Measurements from ENCODE around the gene ZMAT2. TPM values are rescaled to one million over a fixed set of nuclear protein-coding genes. Genes with fewer than 3 reads are reported as not detected.

ZMAT2 gene
- total RNA-seq, 1 experiment from 2014 or later, result 76.6 TPM

- Mint-ChIP-seq H3K27ac (ENCODE audit: unreplicated experiment) (no peak overlapping the region), H3K4me1 (ENCODE audit: low read depth, unreplicated experiment) (no peaks in the 10 kb centered on the region), H3K27me3 (ENCODE audit: insufficient read depth, unreplicated experiment) (peaks cover 13% of the 10 kb centered on the region), H3K36me3 (ENCODE audit: insufficient read depth, unreplicated experiment) (no peaks in the 10 kb centered on the region), H3K9me3 (ENCODE audit: unreplicated experiment) (no peaks in the 10 kb centered on the region), H3K4me3 (ENCODE audit: unreplicated experiment) (no peak overlapping the region)
- Histone ChIP-seq H3K36me3 (ENCODE audit: control insufficient read depth, insufficient read depth, low read length) (no peaks in the 10 kb centered on the region), H3K4me1 (no peaks in the 10 kb centered on the region), H3K9me3 (no peaks in the 10 kb centered on the region), H3K27me3 (replicated peaks; ENCODE audit: control insufficient read depth, insufficient read depth, low read length) (no peaks in the 10 kb centered on the region), H3K4me3 (ENCODE audit: low read depth, low read length) (no peak overlapping the region)
- CTCF ChIA-PET, result no interaction called here
- DNase-seq, result no peak
- BruUV-seq (replicated peaks), result no TSS peak
- POLR2A ChIA-PET, result no interaction called here
- TF ChIP-seq CTCF (IDR thresholded peaks at IDR 0.05; ENCODE audit: insufficient read depth in 1 of 2, low read depth in 1 of 2, low read length in 1 of 2, severe bottlenecking in 1 of 2, unreplicated experiment in 1 of 2), result no peak
- intact Hi-C loops (cut with micrococcal nuclease; ENCODE audit: unreplicated experiment), result no loop called here
Observed at GRCh38 chr5:140733098-140733497, 32.9 kb downstream of the ZMAT2 start.

- Histone ChIP-seq H3K4me1 (no peaks in the 10 kb centered on the region), H3K36me3 (ENCODE audit: control insufficient read depth, insufficient read depth, low read length) (no peaks in the 10 kb centered on the region), H3K9me3 (no peaks in the 10 kb centered on the region), H3K4me3 (ENCODE audit: low read depth, low read length) (no peak overlapping the region), H3K27me3 (replicated peaks; ENCODE audit: control insufficient read depth, insufficient read depth, low read length) (no peaks in the 10 kb centered on the region)
- POLR2A ChIA-PET, result no interaction called here
- DNase-seq, result peak; percentile 50 to 52
- no peaks in the 10 kb centered on the region for H3K4me1 Mint-ChIP-seq (ENCODE audit: low read depth, unreplicated experiment)
- no TSS peak for BruUV-seq (replicated peaks)
- no peaks in the 10 kb centered on the region for H3K9me3 Mint-ChIP-seq (ENCODE audit: unreplicated experiment)
- H3K4me3 Mint-ChIP-seq (ENCODE audit: unreplicated experiment), result no peak overlapping the region
- intact Hi-C loops (cut with micrococcal nuclease; ENCODE audit: unreplicated experiment), result no loop called here
- no peaks in the 10 kb centered on the region for H3K36me3 Mint-ChIP-seq (ENCODE audit: insufficient read depth, unreplicated experiment)
- CTCF ChIA-PET, result interaction anchor here (0.7 kb wide), 1 partner anchor 304 kb away, joined by 3 read pairs; no protein-coding TSS in a partner anchor
- H3K27me3 Mint-ChIP-seq (ENCODE audit: insufficient read depth, unreplicated experiment), result peaks cover 13% of the 10 kb centered on the region
- peak; percentile 34 to 39 for TF ChIP-seq CTCF (IDR thresholded peaks at IDR 0.05; ENCODE audit: insufficient read depth in 1 of 2, low read depth in 1 of 2, low read length in 1 of 2, severe bottlenecking in 1 of 2, unreplicated experiment in 1 of 2)
- no peak overlapping the region for H3K27ac Mint-ChIP-seq (ENCODE audit: unreplicated experiment)
Observed at GRCh38 chr5:140734354-140734753, 34.1 kb downstream of the ZMAT2 start.

- ChIA-PET POLR2A (no interaction called here), CTCF (no interaction called here)
- Mint-ChIP-seq H3K27ac (ENCODE audit: unreplicated experiment) (no peak overlapping the region), H3K4me1 (ENCODE audit: low read depth, unreplicated experiment) (no peaks in the 10 kb centered on the region), H3K27me3 (ENCODE audit: insufficient read depth, unreplicated experiment) (peaks cover 9% of the 10 kb centered on the region), H3K4me3 (ENCODE audit: unreplicated experiment) (no peak overlapping the region), H3K9me3 (ENCODE audit: unreplicated experiment) (no peaks in the 10 kb centered on the region), H3K36me3 (ENCODE audit: insufficient read depth, unreplicated experiment) (no peaks in the 10 kb centered on the region)
- H3K36me3 ChIP-seq (ENCODE audit: control insufficient read depth, insufficient read depth, low read length), result no peaks in the 10 kb centered on the region
- no peaks in the 10 kb centered on the region for H3K4me1 ChIP-seq
- no peak for TF ChIP-seq CTCF (IDR thresholded peaks at IDR 0.05; ENCODE audit: insufficient read depth in 1 of 2, low read depth in 1 of 2, low read length in 1 of 2, severe bottlenecking in 1 of 2, unreplicated experiment in 1 of 2)
- BruUV-seq (replicated peaks), result no TSS peak
- intact Hi-C loops (cut with micrococcal nuclease; ENCODE audit: unreplicated experiment), result no loop called here
- peaks cover 2% of the 10 kb centered on the region; the same call in 1 of the 2 replicates for H3K9me3 ChIP-seq
- no peak overlapping the region for H3K4me3 ChIP-seq (ENCODE audit: low read depth, low read length)
- no peaks in the 10 kb centered on the region for H3K27me3 ChIP-seq (replicated peaks; ENCODE audit: control insufficient read depth, insufficient read depth, low read length)
- DNase-seq, result no peak
Observed at GRCh38 chr5:140737486-140737885, 37.2 kb downstream of the ZMAT2 start.

All from Caco-2 (cell line).